Endothelial cell of umbilical vein (primary cell): ENCODE data around the gene SLC38A10.

ENCODE experiments used
- CTCF ChIP-seq, 2 donors: IDR thresholded peaks; 1 replicate in 1 of 2; 2 replicates in 1 of 2; pipeline ENCODE4 v1.5.1; 2011; ENCODE audit warnings: low read length in 2 of 2, mild to moderate bottlenecking in 2 of 2, moderate library complexity in 2 of 2, control low read depth in 1 of 2, inconsistent platforms in 1 of 2, low read depth in 1 of 2; ENCODE audit not compliant: insufficient read depth in 1 of 2; ENCODE audit errors: extremely low read depth in 1 of 2
- EZH2 ChIP-seq: IDR thresholded peaks from 2 replicates; pipeline ENCODE4 v1.6.1; 2012; ENCODE audit warnings: borderline replicate concordance, low read depth, mild to moderate bottlenecking, moderate library complexity, low read length, inconsistent platforms; ENCODE audit not compliant: severe bottlenecking

GRCh38 chr17:81323411-81323868 lies 28.3 kb upstream of the SLC38A10 start:
- no peak for TF ChIP-seq CTCF (IDR thresholded peaks at IDR 0.05; ENCODE audit: extremely low read depth in 1 of 2, insufficient read depth in 1 of 2, low read depth in 1 of 2, low read length in 2 of 2)
- no peak for TF ChIP-seq EZH2
